HG02943 (cell line): ENCODE results near the gene LRRC46.

Experiments used
- ATAC-seq: cut with Tn5 transposase; IDR thresholded peaks from one replicate; pipeline ENCODE4 v1.9.1; 2021; ENCODE audit warnings: mild to moderate bottlenecking, low read depth, moderate library complexity; ENCODE audit not compliant: unreplicated experiment

LRRC46 gene

GRCh38 chr17:47808830-47809480, 22.5 kb upstream of the LRRC46 start:
- ATAC-seq = no peak

DNA sequence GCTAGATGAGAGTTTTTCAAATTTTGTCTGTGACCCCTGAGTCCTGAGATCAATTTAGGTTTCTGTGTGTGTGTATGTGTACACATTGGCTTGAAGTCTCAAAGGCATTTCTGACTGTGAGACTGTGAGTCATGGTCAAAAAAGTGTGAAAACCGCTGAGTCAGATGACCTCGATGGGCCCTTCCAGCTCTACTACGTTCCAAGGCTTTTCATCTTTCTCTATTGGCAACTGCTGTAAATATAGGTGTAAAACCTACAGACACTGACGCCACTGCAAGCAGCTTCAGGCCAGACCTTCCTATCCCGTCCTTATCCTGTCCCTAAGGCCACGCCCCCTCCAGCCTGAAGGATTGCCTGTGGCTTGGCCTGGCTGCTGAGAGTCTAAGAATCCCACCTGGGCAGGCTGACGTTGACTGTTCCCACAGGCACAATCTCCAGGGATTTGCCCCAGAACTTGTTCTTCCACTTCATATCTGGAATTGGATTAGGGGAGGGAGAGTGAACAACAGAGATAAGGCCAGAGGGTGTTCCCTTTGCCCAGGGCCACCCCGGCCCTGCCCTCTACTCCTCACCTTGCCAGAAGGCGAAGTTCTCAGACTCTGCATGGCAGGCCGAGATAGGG, 21.2 kb upstream of the LRRC46 start:
- no peak for ATAC-seq

- no peak for ATAC-seq
Measured at GRCh38 chr17:47810901-47811635, 20.4 kb upstream of the LRRC46 start.

DNA sequence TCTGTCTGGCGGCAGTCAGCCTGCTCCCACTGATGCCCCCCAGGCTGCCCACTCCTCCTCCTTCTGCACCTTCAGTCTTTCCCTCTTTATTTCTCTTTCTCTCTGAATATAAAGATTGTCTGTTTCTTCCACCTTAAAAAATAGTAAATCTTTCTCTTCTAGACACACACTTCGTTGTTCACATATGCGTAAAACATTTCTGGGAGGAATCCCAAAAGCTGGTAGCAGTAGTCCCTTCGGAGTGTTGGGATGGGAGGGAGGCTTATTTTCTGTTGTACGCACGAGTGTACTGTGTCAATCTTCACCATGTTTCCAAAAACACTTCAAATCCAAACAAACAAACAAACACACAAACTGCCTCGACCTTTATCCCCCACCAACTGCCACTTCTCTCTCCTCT, 19.8 kb upstream of the LRRC46 start:
- no peak for ATAC-seq

GRCh38 chr17:47812146-47812920, 19.1 kb upstream of the LRRC46 start:
- ATAC-seq = no peak

GRCh38 chr17:47813077-47813476, 18.4 kb upstream of the LRRC46 start:
- ATAC-seq = no peak

DNA sequence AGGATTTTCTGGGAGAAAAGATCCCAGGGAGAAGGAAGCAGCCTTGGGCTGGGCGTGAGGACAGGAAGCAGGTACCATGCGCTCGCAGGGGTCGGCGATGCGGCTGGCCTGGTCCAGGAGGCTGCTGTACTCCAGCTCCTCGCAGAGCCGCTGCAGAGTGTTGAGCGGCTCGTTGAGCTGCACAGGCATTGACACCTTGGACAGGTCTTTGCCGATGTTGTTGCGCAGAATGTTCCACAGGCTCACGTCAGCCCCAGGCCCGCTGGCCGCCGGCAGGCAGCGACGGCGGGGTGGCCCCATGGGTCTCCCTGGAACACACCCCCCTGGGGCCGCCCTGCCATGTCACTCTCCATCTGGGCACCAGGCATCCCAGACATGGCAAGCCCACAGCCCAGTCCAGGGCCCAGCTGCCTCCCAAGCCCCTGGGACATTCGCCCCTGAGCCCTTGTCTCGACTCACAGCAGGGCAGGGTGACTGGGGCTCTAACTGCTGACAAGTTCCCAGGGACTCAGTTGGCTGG, 17.9 kb upstream of the LRRC46 start:
- no peak for ATAC-seq

DNA sequence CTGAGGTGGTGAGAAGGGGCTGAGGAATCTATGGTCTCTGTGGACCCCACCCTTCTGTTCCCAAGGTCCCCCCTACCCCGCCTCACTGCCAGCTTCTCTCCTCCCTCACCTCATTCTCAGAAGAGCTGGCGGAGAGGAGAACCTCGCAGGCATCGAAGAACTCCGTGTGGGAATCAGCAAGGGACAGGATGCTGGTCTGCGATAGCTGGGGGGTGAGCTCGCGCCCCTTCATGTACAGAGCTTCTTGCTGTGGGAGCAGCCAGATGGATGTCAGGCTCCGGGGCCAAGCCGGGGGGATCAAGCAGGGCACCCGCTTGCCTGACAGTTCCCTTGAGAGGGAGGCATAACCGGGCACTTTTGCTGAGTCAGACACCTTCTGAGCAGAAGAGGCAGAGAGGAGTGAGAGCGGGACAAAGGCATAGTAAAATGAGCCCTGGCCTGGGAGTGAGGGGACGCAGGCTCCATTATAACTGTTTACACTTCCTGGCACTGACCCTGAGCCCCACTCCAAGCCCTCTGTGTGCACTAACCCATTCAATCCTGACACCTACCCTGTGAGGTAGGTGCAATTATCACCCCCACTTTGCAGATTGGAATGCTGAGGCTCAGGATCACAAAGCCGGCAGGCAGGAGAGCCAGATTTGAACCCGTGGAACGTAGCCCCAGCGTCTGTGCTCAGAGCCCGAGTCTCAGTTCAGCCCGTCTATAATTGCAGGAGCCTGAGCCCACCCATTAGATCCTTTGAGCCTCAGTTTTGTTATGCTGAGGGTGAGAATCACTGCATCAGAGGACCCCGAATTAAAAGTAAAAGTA, 16.2 kb upstream of the LRRC46 start:
- no peak for ATAC-seq

- ATAC-seq = no peak
Measured at GRCh38 chr17:47816111-47816735, 15.2 kb upstream of the LRRC46 start.

- no peak for ATAC-seq
Measured at GRCh38 chr17:47816947-47817346, 14.5 kb upstream of the LRRC46 start.

GRCh38 chr17:47818002-47818695, 13.3 kb upstream of the LRRC46 start:
- no peak for ATAC-seq

DNA sequence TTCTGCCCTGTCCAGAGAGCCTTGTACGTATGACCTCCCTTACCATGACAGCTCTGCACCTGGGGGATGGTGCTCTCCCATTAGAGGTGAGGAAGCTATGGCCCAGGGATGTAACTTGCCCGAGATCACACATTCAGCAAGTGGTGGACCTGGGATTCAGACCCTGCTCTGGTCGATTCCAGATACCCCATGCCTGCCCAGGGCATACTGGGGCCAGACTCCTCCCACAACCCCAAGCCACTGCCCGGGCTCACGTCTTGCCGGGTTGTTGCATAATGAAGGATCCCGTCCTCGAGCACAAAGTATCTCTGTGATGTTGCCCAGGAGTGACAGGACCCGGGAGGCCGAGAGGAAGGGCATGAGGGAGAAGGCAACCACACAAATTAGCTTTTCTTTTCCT, 12.0 kb upstream of the LRRC46 start:
- no peak for ATAC-seq

DNA sequence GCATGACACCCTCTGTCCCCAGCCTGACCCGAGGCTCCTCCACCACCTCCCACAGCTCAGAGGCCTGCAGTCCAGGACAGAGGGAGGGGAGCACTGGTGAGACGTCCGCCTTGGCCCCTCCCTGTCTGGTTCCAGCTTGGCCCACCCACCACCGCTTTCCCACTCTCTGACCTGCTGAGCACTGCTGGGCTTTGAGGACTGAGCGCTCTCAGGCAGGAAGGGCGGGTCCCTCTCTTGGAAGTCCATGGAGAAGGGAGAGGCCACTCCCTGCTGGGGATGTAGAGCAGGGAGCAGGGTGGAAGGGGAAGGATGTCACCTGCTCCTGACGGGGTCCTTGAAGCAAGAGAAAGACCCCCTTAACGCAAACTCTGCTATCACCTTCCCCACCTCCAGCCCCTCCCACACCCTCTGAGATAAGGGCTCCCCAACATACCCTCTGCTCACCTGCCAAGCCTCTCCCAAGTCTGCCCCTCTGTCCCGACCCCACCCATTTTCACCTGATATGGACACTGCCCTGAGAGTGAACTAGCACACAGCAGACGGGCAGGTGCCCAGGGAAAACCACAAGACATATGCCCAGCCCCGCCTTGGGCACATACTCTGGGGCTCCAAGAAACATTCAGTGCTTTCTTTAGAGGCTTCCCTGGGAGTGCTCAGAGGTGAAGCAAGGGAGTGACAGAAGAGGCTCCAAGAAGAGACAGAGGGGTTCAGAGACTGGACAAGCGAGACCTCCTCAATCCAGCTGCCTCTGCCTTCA, 11.3 kb upstream of the LRRC46 start:
- no peak for ATAC-seq

DNA sequence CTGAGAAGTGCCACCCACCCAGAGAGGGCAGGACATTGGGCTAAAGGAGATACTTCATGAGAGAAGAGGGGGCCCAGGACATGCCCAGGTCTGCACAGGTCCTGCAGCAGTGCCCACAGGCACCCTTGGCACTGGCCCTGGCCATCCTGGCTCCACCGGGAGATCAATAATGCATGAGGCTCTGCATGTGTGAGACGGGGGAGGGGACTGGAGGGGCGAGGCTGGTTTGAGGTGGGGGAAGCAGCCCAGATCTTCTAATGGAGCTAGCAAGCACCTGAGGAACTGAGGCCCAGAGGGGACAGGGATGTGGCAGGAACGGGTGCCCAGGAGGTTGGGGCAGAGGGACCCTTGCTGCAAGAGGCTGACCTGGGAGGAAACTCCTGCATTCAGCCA, 10.4 kb upstream of the LRRC46 start:
- no peak for ATAC-seq

DNA sequence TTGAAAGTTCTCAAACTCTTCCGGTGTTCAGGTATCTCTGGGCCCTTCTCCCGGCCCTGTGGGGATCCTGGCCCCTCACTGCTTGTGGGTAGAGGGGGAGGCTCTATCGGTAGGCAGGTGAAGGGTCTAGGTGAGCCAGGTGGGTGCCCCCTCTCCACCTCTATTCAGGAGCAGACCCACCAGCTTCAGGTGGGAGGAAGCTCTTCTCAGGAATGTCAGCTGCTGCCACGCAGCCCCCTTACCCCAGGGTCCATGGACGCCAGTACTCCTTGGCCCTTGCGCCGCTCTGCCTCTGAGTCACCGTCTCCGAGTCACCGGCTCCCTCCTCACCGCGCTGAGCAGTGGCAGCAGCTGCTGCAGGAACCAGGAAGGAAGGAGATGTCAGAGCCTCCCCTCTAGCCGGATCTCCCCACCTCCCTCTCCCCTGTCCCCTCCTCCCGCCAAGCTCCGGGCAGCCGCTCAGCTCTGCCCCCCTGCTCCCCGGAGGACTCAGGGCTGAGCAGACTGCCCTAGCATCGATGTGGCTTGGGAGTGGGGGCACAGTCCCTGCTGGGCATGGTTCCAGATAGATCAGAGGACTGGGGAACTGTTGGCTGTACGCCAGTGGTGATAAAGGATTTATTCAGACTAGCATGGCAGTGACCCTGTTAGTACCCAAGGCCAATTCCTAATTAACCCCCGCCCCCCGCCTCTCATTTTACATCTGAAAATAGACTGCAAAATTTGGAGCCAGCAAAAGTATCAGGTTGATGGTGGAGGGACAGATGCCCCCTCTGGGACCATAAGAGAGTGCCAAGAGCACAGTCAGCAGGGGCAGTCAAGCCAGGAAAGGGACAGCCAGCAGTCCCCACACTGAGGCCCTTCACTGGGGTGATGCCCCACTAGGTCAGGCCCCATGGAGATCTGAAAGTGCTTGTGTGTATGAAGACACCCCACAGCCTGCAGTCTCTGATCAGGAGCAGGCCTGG, 9.8 kb upstream of the LRRC46 start, which contains the start of gene OSBPL7:
OSBPL7 (minus strand) TSS at position 371 of the 968 bp plus-strand sequence. CDS start 1,516 bp downstream, outside the sequence.
- no peak for ATAC-seq

DNA sequence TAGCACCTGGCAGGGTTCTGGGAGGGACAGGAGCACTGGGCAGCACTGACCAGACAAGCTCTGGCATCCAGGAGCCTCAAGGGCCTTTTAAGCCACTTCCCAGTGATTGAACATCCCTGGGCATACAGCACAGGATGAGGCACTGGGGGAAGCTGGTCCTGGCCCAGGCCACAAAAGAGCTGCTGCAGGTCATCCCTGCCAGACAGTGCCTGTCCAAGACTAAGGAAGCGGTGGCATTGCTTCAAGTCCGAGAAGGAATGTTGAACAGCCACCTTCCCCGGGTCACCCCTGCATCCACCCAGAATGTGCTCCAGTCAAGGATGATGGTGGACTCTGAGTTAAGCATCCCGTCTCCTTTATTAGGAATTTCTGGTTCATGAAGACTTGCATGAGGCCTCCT, 8.7 kb upstream of the LRRC46 start:
- no peak for ATAC-seq

- no peak for ATAC-seq
Measured at GRCh38 chr17:47823519-47823918, 8.0 kb upstream of the LRRC46 start.
